ENCODE measurements around the gene SYNJ2. TPM values are rescaled to one million over a fixed set of nuclear protein-coding genes. Genes with fewer than 3 reads are reported as not detected.

The SYNJ2 gene
- polyA plus RNA-seq, 1 donor from 2014 or later: 0.12 TPM

DNA sequence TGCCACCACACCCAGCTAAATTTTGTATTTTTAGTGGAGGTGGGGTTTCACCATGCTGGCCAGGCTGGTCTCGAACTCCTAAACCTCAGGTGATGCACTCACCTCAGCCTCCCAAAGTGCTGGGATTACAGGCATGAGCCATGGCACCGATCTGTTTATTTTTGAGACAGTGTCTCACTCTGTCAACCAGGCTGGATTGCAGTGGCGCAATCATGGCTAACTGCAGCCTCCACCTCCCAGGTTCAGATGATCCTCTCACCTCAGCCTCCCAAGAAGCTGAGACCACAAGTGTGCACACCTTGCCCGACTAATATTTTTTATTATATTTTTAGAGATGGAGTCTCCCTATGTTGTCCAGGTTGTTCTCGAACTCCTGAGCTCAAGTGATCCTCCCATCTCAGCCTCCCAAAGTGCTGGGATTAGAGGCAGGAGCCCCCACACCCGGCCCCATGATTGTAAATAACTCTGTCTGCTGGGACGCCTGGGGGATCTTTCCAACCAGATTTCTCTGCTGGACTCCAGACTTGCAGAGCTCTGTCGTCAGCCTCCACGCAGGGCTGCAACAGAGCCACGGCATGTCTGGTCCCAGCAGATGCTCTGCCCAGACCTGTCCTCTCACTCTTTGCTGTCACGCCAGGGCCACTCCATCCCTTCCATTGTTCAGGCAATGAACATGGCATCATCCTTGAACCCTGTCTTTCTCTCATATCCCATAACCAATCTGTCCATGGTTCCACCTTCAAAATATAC, 25.3 kb downstream of the SYNJ2 start:
- Histone ChIP-seq H3K9me2 (ENCODE audit: insufficient read depth, low read length) (no peaks in the 10 kb centered on the region), H4K20me1 (ENCODE audit: insufficient read depth) (no peaks in the 10 kb centered on the region), H3K4me3 (ENCODE audit: low read length) (no peak overlapping the region), H3K27ac (ENCODE audit: low read length) (no peak overlapping the region), H3F3A (ENCODE audit: insufficient read depth, low read length, poor library complexity, severe bottlenecking) (no peaks in the 10 kb centered on the region), H3K79me2 (replicated peaks; ENCODE audit: insufficient read depth, low read length) (no peaks in the 10 kb centered on the region), H3K9ac (ENCODE audit: low read length) (no peak overlapping the region), H3K27me3 (ENCODE audit: insufficient read depth, low read depth, low read length) (no peaks in the 10 kb centered on the region), H3K4me2 (ENCODE audit: low read length) (no peak overlapping the region), H3K9me3 (ENCODE audit: low read length) (no peaks in the 10 kb centered on the region), H2AFZ (ENCODE audit: low read depth, low read length) (no peak overlapping the region), H3K36me3 (ENCODE audit: insufficient read depth, low read length) (no peaks in the 10 kb centered on the region)
- TF ChIP-seq SMC3 (conservative IDR thresholded peaks at IDR 0.05; ENCODE audit: poor library complexity) (no peak), EP300 (conservative IDR thresholded peaks at IDR 0.05; ENCODE audit: poor library complexity, severe bottlenecking) (no peak), POLR2AphosphoS5 (IDR thresholded peaks at IDR 0.05) (no peak), RAD21 (conservative IDR thresholded peaks at IDR 0.05) (no peak), EZH2 (IDR thresholded peaks at IDR 0.05; ENCODE audit: borderline replicate concordance, insufficient read depth, low read length, poor library complexity, severe bottlenecking) (no peak), MXI1 (conservative IDR thresholded peaks at IDR 0.05; ENCODE audit: poor library complexity, severe bottlenecking) (no peak), TAF1 (IDR thresholded peaks at IDR 0.05; ENCODE audit: low read depth) (no peak)

DNA sequence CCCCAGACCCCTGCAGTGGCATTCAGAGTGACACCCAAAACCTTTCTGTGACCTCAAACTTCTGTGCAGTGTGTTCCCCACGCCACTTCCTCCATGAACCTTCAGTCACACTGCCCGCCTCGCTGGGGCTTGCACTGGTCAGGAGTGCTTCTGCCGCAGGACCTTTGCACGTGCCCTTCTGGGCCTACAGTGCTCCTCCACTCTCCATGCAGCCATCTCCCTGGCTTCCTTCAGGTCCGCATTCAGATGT, 27.1 kb downstream of the SYNJ2 start:
- Histone ChIP-seq H3K9me3 (ENCODE audit: low read length) (peaks cover 3% of the 10 kb centered on the region), H3K79me2 (replicated peaks; ENCODE audit: insufficient read depth, low read length) (no peaks in the 10 kb centered on the region), H4K20me1 (ENCODE audit: insufficient read depth) (no peaks in the 10 kb centered on the region), H2AFZ (ENCODE audit: low read depth, low read length) (no peak overlapping the region), H3K9me2 (ENCODE audit: insufficient read depth, low read length) (no peaks in the 10 kb centered on the region), H3K27ac (ENCODE audit: low read length) (no peak overlapping the region), H3K36me3 (ENCODE audit: insufficient read depth, low read length) (no peaks in the 10 kb centered on the region), H3K4me3 (ENCODE audit: low read length) (no peak overlapping the region), H3K4me2 (ENCODE audit: low read length) (no peak overlapping the region), H3K27me3 (ENCODE audit: insufficient read depth, low read depth, low read length) (no peaks in the 10 kb centered on the region), H3K9ac (ENCODE audit: low read length) (no peak overlapping the region), H3F3A (ENCODE audit: insufficient read depth, low read length, poor library complexity, severe bottlenecking) (no peaks in the 10 kb centered on the region)
- TF ChIP-seq, protein P1, sequence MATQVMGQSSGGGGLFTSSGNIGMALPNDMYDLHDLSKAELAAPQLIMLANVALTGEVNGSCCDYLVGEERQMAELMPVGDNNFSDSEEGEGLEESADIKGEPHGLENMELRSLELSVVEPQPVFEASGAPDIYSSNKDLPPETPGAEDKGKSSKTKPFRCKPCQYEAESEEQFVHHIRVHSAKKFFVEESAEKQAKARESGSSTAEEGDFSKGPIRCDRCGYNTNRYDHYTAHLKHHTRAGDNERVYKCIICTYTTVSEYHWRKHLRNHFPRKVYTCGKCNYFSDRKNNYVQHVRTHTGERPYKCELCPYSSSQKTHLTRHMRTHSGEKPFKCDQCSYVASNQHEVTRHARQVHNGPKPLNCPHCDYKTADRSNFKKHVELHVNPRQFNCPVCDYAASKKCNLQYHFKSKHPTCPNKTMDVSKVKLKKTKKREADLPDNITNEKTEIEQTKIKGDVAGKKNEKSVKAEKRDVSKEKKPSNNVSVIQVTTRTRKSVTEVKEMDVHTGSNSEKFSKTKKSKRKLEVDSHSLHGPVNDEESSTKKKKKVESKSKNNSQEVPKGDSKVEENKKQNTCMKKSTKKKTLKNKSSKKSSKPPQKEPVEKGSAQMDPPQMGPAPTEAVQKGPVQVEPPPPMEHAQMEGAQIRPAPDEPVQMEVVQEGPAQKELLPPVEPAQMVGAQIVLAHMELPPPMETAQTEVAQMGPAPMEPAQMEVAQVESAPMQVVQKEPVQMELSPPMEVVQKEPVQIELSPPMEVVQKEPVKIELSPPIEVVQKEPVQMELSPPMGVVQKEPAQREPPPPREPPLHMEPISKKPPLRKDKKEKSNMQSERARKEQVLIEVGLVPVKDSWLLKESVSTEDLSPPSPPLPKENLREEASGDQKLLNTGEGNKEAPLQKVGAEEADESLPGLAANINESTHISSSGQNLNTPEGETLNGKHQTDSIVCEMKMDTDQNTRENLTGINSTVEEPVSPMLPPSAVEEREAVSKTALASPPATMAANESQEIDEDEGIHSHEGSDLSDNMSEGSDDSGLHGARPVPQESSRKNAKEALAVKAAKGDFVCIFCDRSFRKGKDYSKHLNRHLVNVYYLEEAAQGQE (IDR thresholded peaks at IDR 0.05; ENCODE audit: borderline replicate concordance): no peak
- TF ChIP-seq SMC3 (conservative IDR thresholded peaks at IDR 0.05; ENCODE audit: poor library complexity) (no peak), EP300 (conservative IDR thresholded peaks at IDR 0.05; ENCODE audit: poor library complexity, severe bottlenecking) (no peak), MXI1 (conservative IDR thresholded peaks at IDR 0.05; ENCODE audit: poor library complexity, severe bottlenecking) (no peak), TAF1 (IDR thresholded peaks at IDR 0.05; ENCODE audit: low read depth) (no peak), POLR2AphosphoS5 (IDR thresholded peaks at IDR 0.05) (no peak), EZH2 (IDR thresholded peaks at IDR 0.05; ENCODE audit: borderline replicate concordance, insufficient read depth, low read length, poor library complexity, severe bottlenecking) (no peak), RAD21 (conservative IDR thresholded peaks at IDR 0.05) (no peak)
- TF ChIP-seq, protein P2, sequence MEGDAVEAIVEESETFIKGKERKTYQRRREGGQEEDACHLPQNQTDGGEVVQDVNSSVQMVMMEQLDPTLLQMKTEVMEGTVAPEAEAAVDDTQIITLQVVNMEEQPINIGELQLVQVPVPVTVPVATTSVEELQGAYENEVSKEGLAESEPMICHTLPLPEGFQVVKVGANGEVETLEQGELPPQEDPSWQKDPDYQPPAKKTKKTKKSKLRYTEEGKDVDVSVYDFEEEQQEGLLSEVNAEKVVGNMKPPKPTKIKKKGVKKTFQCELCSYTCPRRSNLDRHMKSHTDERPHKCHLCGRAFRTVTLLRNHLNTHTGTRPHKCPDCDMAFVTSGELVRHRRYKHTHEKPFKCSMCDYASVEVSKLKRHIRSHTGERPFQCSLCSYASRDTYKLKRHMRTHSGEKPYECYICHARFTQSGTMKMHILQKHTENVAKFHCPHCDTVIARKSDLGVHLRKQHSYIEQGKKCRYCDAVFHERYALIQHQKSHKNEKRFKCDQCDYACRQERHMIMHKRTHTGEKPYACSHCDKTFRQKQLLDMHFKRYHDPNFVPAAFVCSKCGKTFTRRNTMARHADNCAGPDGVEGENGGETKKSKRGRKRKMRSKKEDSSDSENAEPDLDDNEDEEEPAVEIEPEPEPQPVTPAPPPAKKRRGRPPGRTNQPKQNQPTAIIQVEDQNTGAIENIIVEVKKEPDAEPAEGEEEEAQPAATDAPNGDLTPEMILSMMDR (IDR thresholded peaks at IDR 0.05; ENCODE audit: poor library complexity, severe bottlenecking): no peak

Measured in neural cell (in vitro differentiated cells).